Astrocyte (in vitro differentiated cells and primary cell): Measurements from ENCODE around the gene LCE3C.

Source experiments
- CTCF ChIP-seq: IDR thresholded peaks from 2 replicates; pipeline ENCODE4 v1.5.1; 2011; ENCODE audit warnings: low read depth, mild to moderate bottlenecking, inconsistent platforms, low read length, moderate library complexity; ENCODE audit not compliant: insufficient read depth
- EZH2 ChIP-seq: IDR thresholded peaks from 2 replicates; pipeline ENCODE4 v1.6.1; 2012; ENCODE audit warnings: mild to moderate bottlenecking, low read length, inconsistent platforms; ENCODE audit not compliant: insufficient read depth

- TF ChIP-seq CTCF (no peak), EZH2 (no peak)
These were observed 46.6 kb downstream of the LCE3C start for GRCh38 chr1:152646656-152647055.
